GM21737 (cell line): ENCODE measurements around the gene BEAN1.
"Not testable (repeated sequence)": the region's sequence is repeated elsewhere in the genome, so short reads cannot be mapped to it uniquely, and the experiment has no call there.

Experiments
- ATAC-seq: cut with Tn5 transposase; IDR thresholded peaks from one replicate; pipeline ENCODE4 v1.9.1; 2021; ENCODE audit warnings: mild to moderate bottlenecking, moderate library complexity; ENCODE audit not compliant: unreplicated experiment

BEAN1 gene

DNA sequence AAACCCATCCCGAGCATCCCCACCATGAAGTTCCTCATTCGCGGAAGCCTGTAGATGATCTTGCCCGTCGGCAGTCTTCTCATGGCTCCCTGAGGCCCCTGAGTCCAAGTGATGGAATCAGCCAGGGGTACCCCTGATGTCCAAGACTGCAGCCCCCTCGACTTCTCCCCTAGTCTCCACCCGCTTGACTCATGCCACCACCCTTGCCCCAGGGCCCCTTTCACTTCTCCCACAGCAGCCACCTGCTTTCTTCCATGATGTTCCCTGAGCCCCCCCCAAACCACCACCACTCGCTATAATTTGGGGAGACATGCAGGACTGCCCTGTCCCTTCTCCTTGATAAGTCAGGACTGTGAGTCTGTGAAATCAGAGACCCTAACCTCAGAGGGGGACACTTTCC is 11.4 kb downstream of the BEAN1 start:
- no peak for ATAC-seq

DNA sequence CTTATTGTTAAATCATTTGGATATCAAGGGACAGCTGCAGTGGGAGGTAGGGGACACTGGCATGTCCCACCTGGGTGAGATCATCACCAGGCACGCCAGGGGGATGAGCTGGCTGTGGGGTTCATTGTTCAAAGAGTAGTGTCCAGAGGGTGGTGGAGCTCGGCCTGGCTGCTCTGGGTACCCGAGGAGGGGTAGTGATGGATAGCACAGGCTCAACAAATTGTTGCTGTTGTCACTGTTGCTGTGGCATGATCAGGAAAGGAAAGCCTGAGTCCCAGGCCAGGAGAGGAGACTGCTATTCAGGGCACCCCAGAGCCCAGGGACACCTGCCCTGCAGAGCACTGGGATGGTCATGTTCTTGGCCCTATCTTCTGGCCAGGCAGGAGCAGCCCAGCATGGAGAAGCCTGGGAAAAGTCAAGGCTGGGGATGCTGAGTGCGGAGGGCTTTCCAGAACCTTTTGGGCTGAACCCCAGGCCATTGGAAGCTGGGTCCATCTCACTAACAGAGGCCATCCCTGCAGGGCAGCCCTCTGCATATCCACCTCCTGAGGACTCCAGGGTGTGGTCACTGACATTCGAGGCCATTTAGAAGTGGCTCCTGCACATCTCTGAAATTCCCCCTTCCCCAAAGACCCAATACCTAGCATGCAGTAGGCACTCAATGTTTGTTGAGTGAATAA is 12.1 kb downstream of the BEAN1 start:
- ATAC-seq = no peak

GRCh38 chr16:66440271-66440802 is 13.2 kb downstream of the BEAN1 start:
- ATAC-seq = no peak

GRCh38 chr16:66440970-66441369 is 13.9 kb downstream of the BEAN1 start:
- no peak for ATAC-seq

DNA sequence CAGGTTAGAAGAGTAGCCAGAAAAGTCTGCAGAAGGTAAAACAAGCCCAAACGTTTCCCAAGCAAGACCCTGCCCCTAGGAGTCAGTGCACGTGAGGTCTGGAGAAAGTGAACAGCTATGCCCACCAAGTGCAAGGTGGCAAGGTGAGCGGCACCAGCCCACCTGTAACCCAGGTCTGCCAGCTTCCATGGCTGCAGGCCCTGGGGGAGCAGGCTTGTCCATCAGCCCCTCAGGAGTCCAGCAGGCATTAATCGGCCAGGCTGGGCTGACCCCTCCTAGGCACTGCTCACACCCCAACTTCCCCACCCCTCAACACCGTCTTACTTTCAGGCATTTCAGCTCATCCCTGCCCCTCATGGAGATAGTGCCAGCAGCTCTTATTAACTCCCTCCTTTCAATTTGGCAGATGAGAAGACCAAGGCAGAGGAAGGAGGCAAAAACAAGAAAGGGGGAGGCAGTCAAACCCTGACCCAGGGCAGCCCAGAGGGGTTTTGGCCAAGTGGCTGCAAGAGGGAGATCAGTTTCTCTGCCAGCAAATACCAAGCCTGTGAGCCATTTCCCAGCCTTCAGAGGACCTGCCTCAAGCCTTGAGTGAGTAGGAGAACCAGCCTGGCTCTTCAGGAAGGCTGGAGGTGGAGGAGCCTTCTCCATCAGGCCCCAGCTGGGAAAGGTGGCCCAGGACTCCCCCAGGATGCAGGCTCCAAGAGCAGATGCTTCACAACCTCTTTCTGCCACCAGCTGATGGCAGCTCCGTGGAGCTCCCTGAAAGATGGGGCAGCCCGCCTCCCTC is 14.7 kb downstream of the BEAN1 start:
- ATAC-seq = no peak

- no peak for ATAC-seq
Observed at GRCh38 chr16:66442502-66443268, 15.6 kb downstream of the BEAN1 start.

GRCh38 chr16:66443269-66443652 is 16.2 kb downstream of the BEAN1 start:
- ATAC-seq = no peak

DNA sequence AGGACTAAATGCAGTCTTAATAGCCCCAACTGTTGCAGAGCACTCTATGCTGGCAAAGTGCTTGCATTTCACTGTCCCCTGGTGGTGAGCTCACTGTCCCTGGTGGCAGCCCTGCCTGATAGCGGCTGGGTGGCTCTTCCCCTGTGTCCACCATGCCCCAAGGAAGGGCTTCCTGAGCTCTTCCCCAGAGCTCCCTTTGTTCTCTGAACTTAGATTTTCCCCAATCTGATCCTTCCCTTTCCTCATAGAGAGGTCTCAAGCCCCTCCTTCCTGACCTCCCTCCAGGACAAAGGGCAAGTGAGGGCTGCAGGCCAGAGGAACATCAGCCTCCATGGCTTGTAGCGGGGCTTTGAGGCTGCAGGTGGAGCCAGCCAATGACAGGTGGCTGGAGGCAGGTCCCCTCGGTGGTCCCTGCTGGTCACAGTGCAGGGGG is 17.0 kb downstream of the BEAN1 start:
- ATAC-seq = no peak

DNA sequence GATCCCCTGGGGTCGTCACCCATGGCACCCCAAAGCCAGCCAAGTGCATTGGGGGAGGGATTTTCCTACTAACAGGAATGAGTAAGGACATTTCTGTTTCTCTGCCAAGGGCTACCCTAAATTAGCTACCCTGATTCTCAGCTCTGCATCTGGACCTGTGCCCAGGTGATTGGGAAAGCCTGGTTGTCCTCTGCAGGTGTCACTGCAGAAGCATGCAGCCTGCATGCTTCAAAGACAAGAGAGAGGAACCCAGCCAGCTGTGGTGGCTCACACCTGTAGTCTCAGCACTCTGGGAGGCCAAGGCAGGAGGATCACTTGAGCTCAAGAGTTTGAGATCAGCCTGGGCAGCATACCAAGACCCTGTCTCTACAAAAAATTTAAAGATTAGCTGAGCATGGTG is 19.6 kb downstream of the BEAN1 start:
- ATAC-seq = no peak

DNA sequence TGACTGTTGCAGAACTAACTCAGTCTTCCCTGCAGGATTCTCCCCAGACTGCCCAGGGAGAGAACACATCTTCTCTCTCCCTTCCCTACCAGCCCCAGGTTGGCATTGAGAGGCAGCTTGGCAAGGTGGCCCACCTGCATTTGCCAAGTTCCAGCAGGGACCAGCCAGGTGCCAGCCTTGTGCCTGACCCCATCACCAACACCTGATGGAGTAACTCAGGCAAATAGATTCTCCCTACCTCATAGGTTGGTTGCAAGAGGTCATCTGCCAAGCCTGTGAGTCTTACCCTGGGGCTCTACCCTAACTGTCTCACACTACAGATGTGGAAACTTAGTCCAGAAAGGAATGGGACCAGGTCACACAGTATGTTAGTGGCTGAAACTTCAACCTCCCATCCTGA is 20.4 kb downstream of the BEAN1 start:
- no peak for ATAC-seq

DNA sequence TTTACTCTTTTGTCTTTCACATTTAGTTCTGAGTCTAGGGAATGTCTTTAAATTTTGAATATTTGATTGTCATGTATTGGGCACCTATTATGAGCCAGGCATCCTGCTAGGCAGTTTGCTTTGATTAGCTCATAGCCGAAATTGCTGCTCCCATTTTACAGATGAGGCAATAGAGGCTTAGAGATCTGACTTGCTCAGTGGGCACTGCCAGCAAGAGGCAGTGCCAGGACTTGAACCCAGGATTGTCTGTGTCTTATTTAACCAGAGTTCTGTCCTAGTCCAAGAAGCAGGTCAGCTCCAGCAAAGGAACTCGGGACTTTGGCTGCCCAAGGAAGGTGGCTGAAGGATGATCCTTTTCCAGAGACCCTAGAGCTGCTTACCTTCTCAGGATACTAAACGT is 24.5 kb downstream of the BEAN1 start:
- no peak for ATAC-seq

GRCh38 chr16:66453230-66453629 is 26.1 kb downstream of the BEAN1 start:
- not testable (repeated sequence) for ATAC-seq

DNA sequence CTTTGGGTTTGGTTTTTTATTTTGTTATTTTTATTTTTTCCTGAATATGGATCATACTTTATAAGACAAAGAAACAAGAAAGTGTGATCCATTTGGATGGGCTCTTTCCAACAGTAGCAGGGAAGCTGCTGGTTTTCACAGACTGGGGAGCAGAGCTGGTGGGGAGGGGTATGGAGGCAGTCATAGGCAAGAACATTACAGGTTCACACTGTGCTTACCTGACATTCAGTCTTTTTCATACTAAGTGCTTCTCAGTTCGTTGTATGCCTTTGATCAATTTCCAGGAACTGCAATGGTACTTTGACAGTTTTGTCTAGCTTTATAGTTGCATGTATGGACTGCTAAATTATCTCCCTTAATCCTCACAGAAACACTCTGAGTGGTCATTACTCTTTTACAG is 27.7 kb downstream of the BEAN1 start:
- no peak for ATAC-seq

- no peak for ATAC-seq
Observed at GRCh38 chr16:66455970-66456369, 28.9 kb downstream of the BEAN1 start.

DNA sequence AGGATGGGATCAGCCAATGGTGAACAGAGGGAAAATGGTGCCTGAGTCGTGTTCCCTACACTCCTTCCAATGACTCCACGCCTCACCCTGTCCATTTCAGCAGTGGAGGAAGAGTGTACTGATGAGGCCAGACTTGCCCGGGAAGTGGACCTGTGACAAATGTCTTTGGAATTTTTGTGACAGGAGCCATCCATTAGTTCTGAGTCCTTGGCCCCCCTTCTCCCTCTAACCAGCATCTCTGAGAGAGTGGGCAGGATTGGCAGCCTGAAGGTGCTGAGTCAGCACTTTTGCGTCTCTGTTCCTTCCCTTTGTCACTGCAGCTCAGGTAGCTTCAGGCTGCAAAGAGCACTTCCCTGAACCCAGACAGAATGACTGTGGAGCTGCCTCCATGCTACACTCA is 30.8 kb downstream of the BEAN1 start:
- no peak for ATAC-seq

GRCh38 chr16:66458292-66458691 is 31.2 kb downstream of the BEAN1 start:
- no peak for ATAC-seq

DNA sequence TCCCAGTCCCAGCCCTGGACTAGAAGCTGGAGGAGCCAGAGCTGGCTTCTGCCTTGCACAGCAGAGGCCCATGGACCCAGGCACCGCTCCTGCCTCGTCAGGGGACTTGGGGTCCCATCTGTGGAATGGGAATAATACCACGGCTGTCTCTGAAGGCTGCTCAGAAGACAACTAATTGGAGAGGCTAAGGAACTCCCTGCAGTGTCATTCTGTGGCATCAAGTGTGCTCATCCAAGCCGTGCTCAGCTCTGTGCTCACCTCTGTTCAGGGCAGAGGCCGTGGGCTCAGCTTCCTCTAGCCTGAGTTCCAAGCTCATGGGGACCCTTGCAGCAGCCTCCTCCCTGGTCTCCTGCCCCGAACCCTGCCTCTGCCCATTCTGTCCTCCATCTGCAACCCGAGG is 31.8 kb downstream of the BEAN1 start:
- ATAC-seq = no peak

- no peak for ATAC-seq
Observed at GRCh38 chr16:66459878-66460277, 32.8 kb downstream of the BEAN1 start.

- ATAC-seq = no peak
Observed at GRCh38 chr16:66460703-66461102, 33.6 kb downstream of the BEAN1 start.

DNA sequence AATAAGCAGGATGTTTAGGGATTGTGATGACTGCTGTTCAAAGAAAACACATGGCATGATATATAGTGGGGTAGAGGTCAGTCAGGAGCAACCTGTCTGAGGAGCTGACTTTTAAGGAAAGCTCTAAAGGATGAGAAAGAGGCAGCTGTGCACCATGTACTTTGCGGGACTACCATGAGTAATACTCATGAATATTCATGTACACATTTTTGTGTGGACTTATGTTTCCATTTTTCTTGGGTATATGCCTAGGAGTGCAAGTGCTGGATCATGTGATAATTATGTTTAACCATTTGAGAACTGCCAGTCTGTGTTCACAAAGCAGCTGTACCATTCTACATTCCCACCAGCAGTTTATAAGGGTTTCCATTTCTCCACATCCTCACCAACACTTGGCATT is 35.8 kb downstream of the BEAN1 start:
- ATAC-seq = no peak

DNA sequence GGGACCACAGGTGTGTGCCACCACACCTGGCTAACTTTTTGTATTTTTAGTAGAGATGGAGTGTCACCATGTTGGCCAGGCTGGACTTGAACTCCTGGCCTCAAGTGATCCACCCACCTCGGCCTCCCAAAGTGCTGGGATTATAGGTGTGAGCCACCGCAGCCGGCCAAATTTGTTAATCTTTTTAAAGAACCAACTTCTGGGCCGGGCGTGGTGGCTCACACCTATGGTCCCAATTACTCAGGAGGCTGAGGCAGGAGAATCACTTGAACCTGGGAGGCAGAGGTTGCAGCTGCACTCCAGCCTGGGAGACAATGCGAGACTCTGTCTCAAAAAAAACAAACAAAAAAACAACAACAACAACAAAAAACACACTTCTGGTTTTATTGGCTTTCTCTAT is 38.9 kb downstream of the BEAN1 start:
- not testable (repeated sequence) for ATAC-seq

DNA sequence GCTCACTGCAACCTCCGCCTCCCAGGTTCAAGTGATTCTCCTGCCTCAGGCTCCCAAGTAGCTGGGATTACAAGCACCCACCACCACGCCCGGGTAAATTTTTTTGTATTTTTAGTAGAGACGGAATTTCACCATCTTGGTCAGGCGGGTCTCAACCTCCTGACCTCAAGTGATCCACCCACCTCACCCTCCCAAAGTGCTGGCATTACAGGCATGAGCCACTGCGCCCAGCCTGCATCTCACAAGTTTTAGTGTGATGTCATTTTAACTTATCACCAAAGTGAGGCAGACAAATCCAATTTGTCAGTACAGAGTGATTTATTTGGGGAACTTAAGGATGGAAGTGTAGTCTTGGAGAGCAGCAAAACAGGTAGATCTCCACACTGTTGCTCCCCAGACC is 39.5 kb downstream of the BEAN1 start:
- ATAC-seq = not testable (repeated sequence)
